Karpas-422 (cell line): Measurements from ENCODE around the gene LIPG. TPM values are rescaled to one million over a fixed set of nuclear protein-coding genes. Genes with fewer than 3 reads are reported as not detected.
"Not testable (repeated sequence)": the region's sequence is repeated elsewhere in the genome, so short reads cannot be mapped to it uniquely, and the experiment has no call there.

ENCODE experiments used
- DNase-seq: peaks from one replicate; pipeline ENCODE4 v3.0.0-alpha.2; 2015
- H2AFZ ChIP-seq: fragments of 200-600 bp; sonication (generic); 2 replicates; pipeline ENCODE4 v1.6.1; 2014; ENCODE audit warnings: antibody characterized with exemption, low read length, mixed read lengths
- H3K27ac ChIP-seq: fragments of 200-600 bp; sonication (generic); 2 replicates; pipeline ENCODE4 v1.5.1; 2014; ENCODE audit warnings: mild to moderate bottlenecking, low read length, moderate library complexity
- H3K27me3 ChIP-seq: fragments of 200-600 bp; sonication (generic); 2 replicates; pipeline ENCODE4 v1.6.1; 2014; ENCODE audit warnings: low read length, mixed read lengths
- H3K36me3 ChIP-seq: fragments of 200-600 bp; sonication (generic); 2 replicates; pipeline ENCODE4 v1.6.1; 2014; ENCODE audit warnings: low read length, mixed read lengths; ENCODE audit not compliant: insufficient read depth
- H3K4me1 ChIP-seq: fragments of 200-600 bp; sonication (generic); 2 replicates; pipeline ENCODE4 v1.6.1; 2014; ENCODE audit warnings: mild to moderate bottlenecking, low read length, mixed read lengths
- H3K4me2 ChIP-seq: fragments of 200-600 bp; sonication (generic); 2 replicates; pipeline ENCODE4 v1.6.1; 2014; ENCODE audit warnings: low read length, low read depth, mild to moderate bottlenecking; ENCODE audit not compliant: poor library complexity, severe bottlenecking
- H3K4me3 ChIP-seq: fragments of 200-600 bp; sonication (generic); 2 replicates; pipeline ENCODE4 v1.5.1; 2014; ENCODE audit warnings: mild to moderate bottlenecking, antibody characterized with exemption, low read length, mixed read lengths
- H3K79me2 ChIP-seq: fragments of 200-600 bp; sonication (generic); 2 replicates; pipeline ENCODE4 v1.6.1; 2014; ENCODE audit warnings: mild to moderate bottlenecking, low read length, mixed read lengths
- H3K9ac ChIP-seq: fragments of 200-600 bp; sonication (generic); 2 replicates; pipeline ENCODE4 v1.6.0; 2014; ENCODE audit warnings: low read length
- H3K9me2 ChIP-seq: fragments of 200-600 bp; sonication (generic), shearing (Covaris generic); replicated peaks from 2 replicates; pipeline ENCODE4 v1.6.0; 2014; ENCODE audit warnings: mild to moderate bottlenecking, low read length, moderate library complexity; ENCODE audit not compliant: insufficient read depth
- H3K9me3 ChIP-seq: fragments of 300-700, 200-600 bp; sonication (generic); 2 replicates; pipeline ENCODE4 v1.6.1; 2014; ENCODE audit warnings: low read length, mixed read lengths
- H4K20me1 ChIP-seq: fragments of 200-600 bp; sonication (generic); 2 replicates; pipeline ENCODE4 v1.6.1; 2014; ENCODE audit warnings: mild to moderate bottlenecking, antibody characterized with exemption, low read length, low read depth; ENCODE audit not compliant: insufficient read depth
- total RNA-seq: library from RNA; depleted of rRNA; stranded (reverse); fragments of >200 nt; shearing (Covaris generic); gene quantifications from 2 replicates; pipeline ENCODE4 v1.2.3, GENCODE V29; 2014; ENCODE audit warnings: low replicate concordance

The LIPG gene
- total RNA-seq, 1 experiment from 2014 or later: not detected

DNA sequence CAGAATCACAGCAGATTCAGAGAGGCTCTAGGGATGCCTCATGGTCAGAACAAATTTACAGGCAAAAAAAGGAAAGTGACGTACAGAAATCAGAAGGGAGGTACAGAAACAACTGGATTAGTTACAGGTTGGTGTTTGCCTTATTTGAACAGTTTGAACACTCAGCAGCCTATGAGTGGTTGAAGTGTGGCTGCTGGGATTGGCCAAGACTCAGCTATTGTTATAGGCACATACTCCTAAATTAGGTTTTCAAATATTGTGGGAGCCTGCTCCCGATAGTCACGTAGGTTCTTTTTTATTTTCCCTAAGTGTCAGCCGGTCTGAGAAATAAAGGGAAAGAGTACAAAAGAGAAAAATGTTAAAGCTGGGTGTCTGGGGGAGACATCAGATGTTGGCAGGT, 8.9 kb upstream of the LIPG start:
- H2AFZ ChIP-seq: no peak overlapping the region
- no peaks in the 10 kb centered on the region for H3K9me2 ChIP-seq
- no peaks in the 10 kb centered on the region for H3K9me3 ChIP-seq
- no peak for DNase-seq
- H3K4me1 ChIP-seq: no peaks in the 10 kb centered on the region
- H3K79me2 ChIP-seq: no peaks in the 10 kb centered on the region
- H3K27ac ChIP-seq: no peak overlapping the region
- no peaks in the 10 kb centered on the region for H3K27me3 ChIP-seq
- H3K4me3 ChIP-seq: no peak overlapping the region
- H3K36me3 ChIP-seq: no peaks in the 10 kb centered on the region
- no peak overlapping the region for H3K4me2 ChIP-seq
- no peak overlapping the region for H3K9ac ChIP-seq
- no peaks in the 10 kb centered on the region for H4K20me1 ChIP-seq

DNA sequence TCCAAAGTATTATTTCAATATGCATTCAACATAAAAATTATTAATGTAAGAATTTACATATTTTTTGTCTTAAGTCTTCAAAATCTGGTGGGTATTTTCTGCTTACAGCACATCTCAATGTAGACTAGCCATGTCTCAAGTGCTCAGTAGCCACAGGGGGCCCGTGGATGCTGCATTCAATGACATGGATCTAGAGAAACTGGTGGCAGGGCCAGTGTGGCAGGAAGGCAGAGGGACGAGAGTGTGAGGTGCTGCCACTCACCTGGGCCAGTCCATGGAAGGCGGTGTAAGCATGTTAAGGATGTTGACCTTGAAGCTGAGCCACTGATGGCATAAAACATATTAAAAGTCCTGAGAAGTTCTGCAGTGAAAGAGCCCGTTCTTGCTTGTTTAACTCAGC, 6.2 kb upstream of the LIPG start:
- Histone ChIP-seq H3K9ac (no peak overlapping the region), H3K27ac (no peak overlapping the region), H3K4me3 (no peak overlapping the region), H3K4me1 (no peaks in the 10 kb centered on the region), H4K20me1 (no peaks in the 10 kb centered on the region), H3K79me2 (no peaks in the 10 kb centered on the region), H2AFZ (no peak overlapping the region), H3K4me2 (no peak overlapping the region), H3K9me3 (no peaks in the 10 kb centered on the region), H3K9me2 (no peaks in the 10 kb centered on the region), H3K27me3 (no peaks in the 10 kb centered on the region), H3K36me3 (no peaks in the 10 kb centered on the region)
- no peak for DNase-seq

DNA sequence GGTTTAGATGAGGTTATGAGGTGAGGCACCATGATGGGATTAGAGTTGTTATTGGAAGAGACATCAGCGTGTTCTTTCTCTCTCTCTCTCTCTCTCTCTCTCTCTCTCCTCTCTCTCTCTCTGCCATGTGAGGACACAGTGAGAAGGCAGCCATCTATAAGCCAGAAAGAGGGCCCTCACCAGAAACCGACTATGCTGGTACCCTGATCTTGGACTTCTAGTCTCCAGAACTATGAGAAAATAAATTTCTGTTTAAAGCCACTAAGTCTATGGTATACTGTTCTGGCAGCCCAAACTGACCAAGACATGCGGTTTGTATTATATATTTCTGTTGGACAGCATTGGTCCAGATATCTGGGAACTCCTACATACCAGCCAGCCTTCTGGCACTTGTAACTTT, 3.5 kb upstream of the LIPG start:
- no peak for DNase-seq
- H3K36me3 ChIP-seq: no peaks in the 10 kb centered on the region
- no peak overlapping the region for H3K4me3 ChIP-seq
- H3K27ac ChIP-seq: no peak overlapping the region
- H3K9ac ChIP-seq: no peak overlapping the region
- H3K9me3 ChIP-seq: no peaks in the 10 kb centered on the region
- H2AFZ ChIP-seq: no peak overlapping the region
- no peaks in the 10 kb centered on the region for H3K4me1 ChIP-seq
- H3K27me3 ChIP-seq: no peaks in the 10 kb centered on the region
- H3K4me2 ChIP-seq: no peak overlapping the region
- H4K20me1 ChIP-seq: no peaks in the 10 kb centered on the region
- no peaks in the 10 kb centered on the region for H3K9me2 ChIP-seq
- H3K79me2 ChIP-seq: no peaks in the 10 kb centered on the region

DNA sequence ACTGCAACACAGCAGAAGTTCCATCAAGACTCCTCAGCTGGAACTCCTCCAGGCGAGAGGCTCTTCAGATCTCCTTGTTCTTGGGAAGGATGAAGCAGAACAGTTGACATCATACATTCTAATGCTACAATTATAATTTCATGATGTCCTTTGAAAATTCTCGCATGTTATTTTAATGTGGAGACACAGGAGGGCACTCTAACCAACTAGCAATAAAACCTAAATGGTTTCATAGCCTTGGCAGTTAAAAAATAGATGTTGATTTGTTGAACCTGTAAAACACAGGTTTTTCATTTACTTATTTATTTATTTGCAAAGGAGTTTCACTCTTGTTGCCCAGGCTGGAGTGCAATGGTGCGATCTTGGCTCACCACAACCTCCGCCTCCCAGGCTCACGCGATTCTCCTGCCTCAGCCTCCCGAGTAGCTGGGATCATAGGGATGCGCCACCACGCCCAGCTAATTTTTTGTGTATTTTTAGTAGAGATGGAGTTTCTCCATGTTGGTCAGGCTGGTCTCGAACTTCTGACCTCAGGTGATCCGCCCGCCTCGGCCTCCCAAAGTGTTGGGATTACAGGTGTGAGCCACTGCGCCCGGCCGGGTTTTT, 2.4 kb upstream of the LIPG start:
- peak; percentile 51 for DNase-seq
- not testable (repeated sequence) for H3K27me3 ChIP-seq

DNA sequence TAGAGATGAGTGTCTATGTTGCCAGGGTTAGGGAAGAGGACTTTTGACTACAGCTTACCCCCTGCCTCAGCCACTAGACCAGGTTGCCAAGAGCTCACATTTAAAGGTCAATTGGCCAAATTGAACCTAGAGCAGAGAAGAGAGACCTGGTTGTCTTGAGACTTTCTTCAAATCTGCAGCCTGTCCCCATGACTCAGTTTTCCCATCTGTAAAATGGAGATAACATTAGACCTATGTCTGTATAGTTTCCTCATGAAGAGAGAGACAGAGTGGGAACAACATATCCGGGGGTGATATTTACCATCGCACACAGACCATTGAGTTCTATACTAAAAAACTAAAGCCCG, 1.6 kb upstream of the LIPG start:
- Histone ChIP-seq H3K27me3 (no peaks in the 10 kb centered on the region), H2AFZ (no peak overlapping the region), H3K27ac (no peak overlapping the region)

More for the DNA sequence above, 2.4 kb upstream of the LIPG start:
- H3K9me3 ChIP-seq, H3K4me2 ChIP-seq, H3K9ac ChIP-seq, H3K36me3 ChIP-seq, H3K4me1 ChIP-seq, H3K4me3 ChIP-seq, H3K27ac ChIP-seq, H2AFZ ChIP-seq, H3K9me2 ChIP-seq, H4K20me1 ChIP-seq, H3K79me2 ChIP-seq: not testable (repeated sequence)

DNA sequence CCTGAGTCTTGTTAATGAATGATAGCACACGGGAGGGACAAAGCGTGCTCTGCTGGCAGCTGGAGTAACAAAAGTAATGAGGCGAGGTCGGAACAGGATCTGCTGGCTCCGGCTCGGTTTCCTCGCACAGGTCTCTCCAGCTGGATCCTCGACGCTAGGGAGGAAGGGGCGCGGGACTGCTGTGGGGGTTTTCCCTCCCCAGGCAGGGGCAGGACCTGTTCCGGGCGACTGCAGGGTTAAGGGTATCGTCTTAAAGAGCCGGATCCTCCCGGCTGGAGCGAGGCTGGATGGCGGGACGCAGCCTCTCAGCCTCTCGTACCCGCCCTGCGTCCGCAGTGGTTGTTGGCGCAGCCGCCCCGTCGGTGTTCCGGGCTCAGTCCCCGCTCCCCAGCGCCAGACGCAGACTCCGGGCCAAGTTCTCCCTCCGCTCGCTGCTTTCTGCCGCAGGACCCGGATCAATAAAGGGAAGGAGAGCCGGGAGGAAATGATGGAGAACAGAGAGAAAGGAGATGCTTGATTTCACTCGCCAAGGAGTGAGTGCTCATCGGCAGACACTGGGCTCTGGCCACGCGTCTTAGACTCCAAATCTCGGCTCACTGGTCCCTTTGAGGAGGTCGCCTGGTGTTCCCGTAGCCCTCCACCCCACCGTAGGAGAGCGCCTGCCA, 1.1 kb upstream of the LIPG start:
- H3K9ac ChIP-seq: no peak overlapping the region
- DNase-seq: no peak
- no peaks in the 10 kb centered on the region for H3K4me1 ChIP-seq
- no peak overlapping the region for H3K27ac ChIP-seq
- H3K36me3 ChIP-seq: no peaks in the 10 kb centered on the region
- no peaks in the 10 kb centered on the region for H3K79me2 ChIP-seq
- no peaks in the 10 kb centered on the region for H4K20me1 ChIP-seq
- H3K4me2 ChIP-seq: no peak overlapping the region
- no peaks in the 10 kb centered on the region for H3K9me3 ChIP-seq
- H3K9me2 ChIP-seq: no peaks in the 10 kb centered on the region
- no peaks in the 10 kb centered on the region for H3K27me3 ChIP-seq
- no peak overlapping the region for H2AFZ ChIP-seq
- no peak overlapping the region for H3K4me3 ChIP-seq

More for the DNA sequence above, 1.6 kb upstream of the LIPG start:
- Histone ChIP-seq H3K4me3 (no peak overlapping the region), H3K36me3 (no peaks in the 10 kb centered on the region), H3K9me3 (no peaks in the 10 kb centered on the region), H4K20me1 (no peaks in the 10 kb centered on the region), H3K4me1 (no peaks in the 10 kb centered on the region), H3K9ac (no peak overlapping the region), H3K9me2 (no peaks in the 10 kb centered on the region), H3K79me2 (no peaks in the 10 kb centered on the region), H3K4me2 (no peak overlapping the region)
- DNase-seq: no peak

DNA sequence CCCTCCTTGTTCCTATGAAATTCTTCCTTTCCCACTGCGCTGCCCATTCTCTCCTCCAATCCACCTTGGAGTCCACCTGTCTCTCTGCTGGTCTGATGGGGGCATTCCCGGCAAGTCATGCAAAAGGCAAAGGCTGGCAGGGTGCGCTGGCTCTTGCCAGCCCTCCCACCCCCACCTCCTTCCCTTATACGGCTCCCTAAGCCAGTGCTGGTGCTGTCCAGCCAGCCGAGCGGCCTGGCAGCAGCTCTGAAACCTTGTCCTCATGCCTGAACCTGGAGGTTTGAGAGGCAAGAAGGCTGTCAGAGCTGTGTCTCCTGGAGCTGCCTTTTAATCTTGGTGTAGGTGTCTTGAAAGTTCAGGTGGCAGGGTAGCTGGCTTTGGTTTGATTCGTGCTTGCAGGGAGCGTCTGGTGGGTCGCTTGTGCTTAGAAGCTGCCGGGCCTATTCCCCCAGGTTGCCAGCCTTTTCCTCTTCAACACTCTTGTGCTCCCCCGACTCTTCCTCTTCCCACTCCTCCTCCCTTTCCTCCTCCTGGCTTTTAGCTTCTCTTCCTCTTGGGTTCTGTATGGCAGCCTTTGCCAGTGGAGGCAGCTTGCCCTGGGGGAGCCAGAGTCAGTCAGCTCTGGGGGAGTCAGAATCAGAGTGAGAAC, 748 bp downstream of the LIPG start:
- no peaks in the 10 kb centered on the region for H3K79me2 ChIP-seq
- DNase-seq: no peak
- H3K36me3 ChIP-seq: no peaks in the 10 kb centered on the region
- no peak overlapping the region for H3K4me2 ChIP-seq
- no peak overlapping the region for H3K9ac ChIP-seq
- H3K9me2 ChIP-seq: no peaks in the 10 kb centered on the region
- no peaks in the 10 kb centered on the region for H3K9me3 ChIP-seq
- H3K27me3 ChIP-seq: no peaks in the 10 kb centered on the region
- H4K20me1 ChIP-seq: 0 out of 2 replicates have a peak, but pooled peaks cover 4% of the 10 kb centered on the region
- H3K4me1 ChIP-seq: no peaks in the 10 kb centered on the region
- H3K27ac ChIP-seq: no peak overlapping the region
- no peak overlapping the region for H3K4me3 ChIP-seq
- no peak overlapping the region for H2AFZ ChIP-seq

DNA sequence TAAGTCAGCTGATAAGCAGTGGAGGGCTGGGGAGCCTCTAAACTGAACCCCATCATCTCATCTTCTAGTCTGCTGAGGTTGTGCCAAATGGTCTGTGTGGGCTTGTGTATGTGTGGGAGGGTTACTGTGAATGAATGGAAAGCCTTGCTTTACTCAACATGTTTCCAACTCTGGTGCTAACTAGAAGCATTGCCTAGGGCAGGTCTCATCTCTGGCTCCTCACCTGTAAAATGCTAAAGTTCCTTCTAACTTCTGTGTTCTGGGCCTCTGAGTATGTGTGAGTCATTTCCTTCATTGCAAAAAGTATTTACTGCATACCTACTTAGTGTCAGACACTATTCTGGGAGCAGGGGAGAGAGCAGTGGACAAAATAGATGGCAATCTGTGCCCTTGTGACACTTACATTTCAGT, 1.3 kb downstream of the LIPG start:
- Histone ChIP-seq H3K4me2 (no peak overlapping the region), H3K9me3 (no peaks in the 10 kb centered on the region), H3K27ac (no peak overlapping the region), H3K9ac (no peak overlapping the region), H4K20me1 (0 out of 2 replicates have a peak, but pooled peaks cover 4% of the 10 kb centered on the region), H3K9me2 (no peaks in the 10 kb centered on the region), H3K4me3 (no peak overlapping the region), H3K79me2 (no peaks in the 10 kb centered on the region), H2AFZ (no peak overlapping the region), H3K4me1 (no peaks in the 10 kb centered on the region), H3K27me3 (no peaks in the 10 kb centered on the region), H3K36me3 (no peaks in the 10 kb centered on the region)
- DNase-seq: no peak
